PC-3 (cell line): ENCODE results near the gene OLFM3. TPM values are rescaled to one million over a fixed set of nuclear protein-coding genes. Genes with fewer than 3 reads are reported as not detected.

Source experiments
- ATAC-seq: fragments of 200-7000 bp; cut with Tn5 transposase; 2 replicates; pipeline ENCODE4 v1.9.1; 2020; ENCODE audit warnings: mild to moderate bottlenecking, moderate library complexity
- BruUV-seq: library from RNA; stranded (reverse); fragments of 400-500 nt; replicated peaks from 2 replicates; lab custom pipeline; 2021; lab: Mats Ljungman, UMichigan
- CTCF ChIA-PET: fragments of 300-600 bp; sonication (Branson Sonifier 250); formaldehyde crosslinking; loops from one replicate; lab custom pipeline; 2022; ENCODE audit warnings: antibody characterized with exemption; lab: Charles Lee
- POLR2A ChIA-PET: fragments of 300-600 bp; sonication (Branson Sonifier 250); formaldehyde crosslinking; loops from one replicate; lab custom pipeline; 2022; ENCODE audit warnings: antibody characterized with exemption; ENCODE audit not compliant: unreplicated experiment; lab: Charles Lee
- DNase-seq: peaks from one replicate; pipeline ENCODE4 v3.0.0-alpha.2; 2015
- H2AFZ ChIP-seq: fragments of 300-600 bp; sonication (generic); 2 replicates; pipeline ENCODE4 v1.6.0; 2016; ENCODE audit warnings: antibody characterized with exemption, low read length
- H3F3A ChIP-seq: fragments of 300-600 bp; sonication (generic); one replicate; pipeline ENCODE4 v1.6.0; 2017; ENCODE audit warnings: antibody characterized with exemption, low read length, control low read depth, mild to moderate bottlenecking; ENCODE audit not compliant: unreplicated experiment
- H3K27ac ChIP-seq: fragments of 300-600 bp; sonication (generic); 2 replicates; pipeline ENCODE4 v1.5.1; 2016; ENCODE audit warnings: mild to moderate bottlenecking, low read length
- H3K27me3 ChIP-seq: fragments of 300-600 bp; sonication (generic); 2 replicates; pipeline ENCODE4 v1.6.1; 2016; ENCODE audit warnings: low read length, mixed read lengths
- H3K36me3 ChIP-seq: fragments of 300-600 bp; sonication (generic); 2 replicates; pipeline ENCODE4 v1.6.1; 2016; ENCODE audit warnings: low read depth, mixed run types, low read length, mixed read lengths
- H3K4me1 ChIP-seq: fragments of 300-600 bp; sonication (generic); 2 replicates; pipeline ENCODE4 v1.5.1; 2016; ENCODE audit warnings: low read length; ENCODE audit not compliant: insufficient read depth
- H3K4me2 ChIP-seq: fragments of 300-600 bp; sonication (generic); 2 replicates; pipeline ENCODE4 v1.6.0; 2016; ENCODE audit warnings: low read length
- H3K4me3 ChIP-seq: fragments of 300-600 bp; sonication (generic); 2 replicates; pipeline ENCODE4 v1.5.1; 2016; ENCODE audit warnings: mild to moderate bottlenecking, low read length, mixed read lengths
- H3K79me2 ChIP-seq: fragments of 300-600 bp; sonication (generic); 2 replicates; pipeline ENCODE4 v1.6.1; 2017; ENCODE audit warnings: low read length, mixed read lengths
- H3K9ac ChIP-seq: fragments of 300-600 bp; sonication (generic); 2 replicates; pipeline ENCODE4 v1.6.0; 2016; ENCODE audit warnings: mild to moderate bottlenecking, low read length
- H3K9me2 ChIP-seq: fragments of 300-600 bp; sonication (generic); replicated peaks from 2 replicates; pipeline ENCODE4 v1.6.1; 2016; ENCODE audit warnings: mixed run types, low read length, mixed read lengths
- H3K9me3 ChIP-seq: fragments of 300-600 bp; sonication (generic); 2 replicates; pipeline ENCODE4 v1.6.1; 2016; ENCODE audit warnings: low read length, mixed read lengths
- H4K20me1 ChIP-seq: fragments of 300-600 bp; sonication (generic); 2 replicates; pipeline ENCODE4 v1.6.1; 2016; ENCODE audit warnings: low read length, mixed read lengths
- CTCF ChIP-seq: fragments of 300-600 bp; sonication (generic); conservative IDR thresholded peaks from 2 replicates; pipeline ENCODE4 v1.5.1; 2017; ENCODE audit warnings: antibody characterized with exemption, low read depth, mild to moderate bottlenecking, low read length
- EZH2 ChIP-seq: fragments of 300-600 bp; sonication (generic); IDR thresholded peaks from one replicate; pipeline ENCODE4 v1.6.1; 2017; ENCODE audit warnings: antibody characterized with exemption, mild to moderate bottlenecking, low read length; ENCODE audit not compliant: unreplicated experiment
- EZH2phosphoT487 ChIP-seq: fragments of 300-600 bp; sonication (generic); IDR thresholded peaks from 2 replicates; pipeline ENCODE4 v1.6.1; 2018; ENCODE audit warnings: mild to moderate bottlenecking, antibody characterized with exemption, low read length, borderline replicate concordance
- intact Hi-C: fragments of 100-400 bp; cut with micrococcal nuclease; formaldehyde crosslinking; loops from 2 replicates; pipeline ENCODE4 v1.9.0; 2023
- total RNA-seq: library from RNA; depleted of rRNA; stranded (reverse); fragments of >200 nt; gene quantifications from 2 replicates; pipeline ENCODE4 v1.2.3, GENCODE V29; 2014

The OLFM3 gene
- total RNA-seq, 1 experiment from 2014 or later: not detected

- Histone ChIP-seq H3K9me2 (no peaks in the 10 kb centered on the region), H3K4me3 (no peak overlapping the region), H3K79me2 (no peaks in the 10 kb centered on the region), H3K36me3 (no peaks in the 10 kb centered on the region), H3K4me2 (no peak overlapping the region), H3K4me1 (no peaks in the 10 kb centered on the region), H3K9ac (no peak overlapping the region), H2AFZ (no peak overlapping the region), H3K9me3 (no peaks in the 10 kb centered on the region), H4K20me1 (no peaks in the 10 kb centered on the region), H3F3A (no peaks in the 10 kb centered on the region), H3K27ac (no peak overlapping the region), H3K27me3 (peaks cover 7% of the 10 kb centered on the region; the same call in 1 of the 2 replicates)
- ATAC-seq (no peak), DNase-seq (no peak)
- BruUV-seq: no TSS peak
- ChIA-PET CTCF (no interaction called here), POLR2A (no interaction called here)
- TF ChIP-seq CTCF (no peak), EZH2 (no peak)
- intact Hi-C loops: no loop called here
These were observed 76.1 kb downstream of the OLFM3 start for GRCh38 chr1:101920577-101920976.

GRCh38 chr1:101918277-101918676 is 78.4 kb downstream of the OLFM3 start:
- ChIA-PET POLR2A (no interaction called here), CTCF (no interaction called here)
- Histone ChIP-seq H3K4me2 (no peak overlapping the region), H3K27ac (no peak overlapping the region), H3K79me2 (no peaks in the 10 kb centered on the region), H3K27me3 (peaks cover 7% of the 10 kb centered on the region; the same call in 1 of the 2 replicates), H3F3A (no peaks in the 10 kb centered on the region), H2AFZ (no peak overlapping the region), H3K9me3 (no peaks in the 10 kb centered on the region), H3K9me2 (no peaks in the 10 kb centered on the region), H3K4me1 (no peaks in the 10 kb centered on the region), H4K20me1 (no peaks in the 10 kb centered on the region), H3K9ac (no peak overlapping the region), H3K36me3 (no peaks in the 10 kb centered on the region), H3K4me3 (no peak overlapping the region)
- no peak for DNase-seq
- no peak for ATAC-seq
- TF ChIP-seq CTCF: no peak
- no peak for TF ChIP-seq EZH2
- TF ChIP-seq EZH2phosphoT487: no peak
- BruUV-seq: no TSS peak
- intact Hi-C loops: no loop called here

- Histone ChIP-seq H3K9me3 (no peaks in the 10 kb centered on the region), H3K27me3 (peaks cover 12% of the 10 kb centered on the region), H3K79me2 (no peaks in the 10 kb centered on the region), H3K9me2 (no peaks in the 10 kb centered on the region), H3F3A (no peaks in the 10 kb centered on the region), H3K4me3 (no peak overlapping the region), H3K36me3 (no peaks in the 10 kb centered on the region), H3K27ac (no peak overlapping the region), H3K4me1 (no peaks in the 10 kb centered on the region), H4K20me1 (no peaks in the 10 kb centered on the region), H2AFZ (no peak overlapping the region), H3K9ac (no peak overlapping the region), H3K4me2 (no peak overlapping the region)
- ChIA-PET POLR2A (no interaction called here), CTCF (no interaction called here)
- DNase-seq: no peak
- intact Hi-C loops: no loop called here
- no peak for ATAC-seq
- no TSS peak for BruUV-seq
- no peak for TF ChIP-seq CTCF
These were observed 81.1 kb downstream of the OLFM3 start for GRCh38 chr1:101915597-101915996.
